Fibroblast of lung (primary cell): ENCODE results near the gene NTSR1.

Experiments
- CTCF ChIP-seq, 2 donors: IDR thresholded peaks in 1 of 2; conservative IDR thresholded peaks in 1 of 2; 1 replicate in 1 of 2; 2 replicates in 1 of 2; pipeline ENCODE4 v1.5.1; 2011 to 2012; ENCODE audit warnings: low read length in 2 of 2, control low read depth in 1 of 2, inconsistent platforms in 1 of 2, low read depth in 1 of 2, mild to moderate bottlenecking in 1 of 2
- EZH2 ChIP-seq: IDR thresholded peaks from 2 replicates; pipeline ENCODE4 v1.5.1; 2012; ENCODE audit warnings: low read length, control low read depth, mild to moderate bottlenecking; ENCODE audit errors: missing control alignments

GRCh38 chr20:62670998-62671397, 37.6 kb upstream of the NTSR1 start:
- no peak for TF ChIP-seq CTCF (conservative IDR thresholded peaks at IDR 0.05 in 1 of 2, IDR thresholded peaks at IDR 0.05 in 1 of 2; ENCODE audit: low read depth in 1 of 2, low read length in 2 of 2)
- no peak for TF ChIP-seq EZH2
